ENCODE data around the gene PLIN5. TPM values are rescaled to one million over a fixed set of nuclear protein-coding genes. Genes with fewer than 3 reads are reported as not detected.
A peak's percentile ranks its signal among the peaks of the same experiment; 100 is the strongest.

PLIN5 gene
- total RNA-seq, 1 donor from 2014 or later: not detected

GRCh38 chr19:4525563-4526002, 9.4 kb downstream of the PLIN5 start:
- TF ChIP-seq CTCF (IDR thresholded peaks at IDR 0.05; ENCODE audit: insufficient read depth, low read length, poor library complexity, severe bottlenecking): no peak
- DNase-seq (ENCODE audit: low read depth): no peak
- Histone ChIP-seq H3K4me3 (ENCODE audit: low read depth, low read length) (no peak overlapping the region), H3K27me3 (ENCODE audit: control insufficient read depth, insufficient read depth, low read length) (peaks cover 6% of the 10 kb centered on the region), H3K36me3 (ENCODE audit: control insufficient read depth, insufficient read depth, low read length) (no peaks in the 10 kb centered on the region)

DNA sequence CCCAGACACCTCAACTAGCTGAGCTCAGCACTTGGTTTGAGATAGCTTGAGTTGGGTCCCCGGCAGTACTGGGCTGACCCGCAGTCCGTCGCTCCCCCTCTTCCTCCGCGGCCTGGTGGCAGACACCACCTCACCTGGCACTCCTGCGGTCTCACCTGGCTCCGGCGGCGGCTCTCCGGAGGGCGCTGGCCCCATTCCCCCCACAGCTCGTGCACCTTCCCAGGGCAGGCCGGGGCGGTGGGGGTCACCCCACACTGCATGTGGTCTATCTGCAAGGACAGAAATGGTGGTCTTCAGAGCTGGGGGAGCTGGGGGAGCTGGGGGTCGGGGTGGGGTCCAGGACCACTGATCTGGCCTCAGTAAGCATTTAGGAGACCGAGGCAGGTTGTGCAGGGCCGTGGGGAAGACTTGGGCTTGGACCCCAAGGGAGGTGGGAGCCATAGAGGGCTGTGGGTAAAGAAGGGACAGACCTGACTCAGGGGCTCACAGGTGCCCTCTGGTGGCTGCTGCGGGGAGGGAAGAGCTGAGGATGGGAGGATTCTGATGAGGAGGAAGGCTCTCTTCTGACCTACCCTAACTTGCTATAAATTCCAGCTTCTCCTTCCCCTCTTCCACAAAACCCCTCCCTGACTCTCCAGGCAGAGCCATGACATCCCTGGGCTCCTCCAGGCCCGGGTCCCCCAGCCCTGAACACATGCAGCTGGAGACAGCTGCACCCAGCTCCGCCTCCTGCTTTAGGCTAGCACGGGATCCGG, 10.0 kb downstream of the PLIN5 start:
- Histone ChIP-seq H3K4me3 (ENCODE audit: low read depth, low read length) (no peak overlapping the region), H3K36me3 (ENCODE audit: control insufficient read depth, insufficient read depth, low read length) (no peaks in the 10 kb centered on the region), H3K27me3 (ENCODE audit: control insufficient read depth, insufficient read depth, low read length) (peaks cover under 1% of the 10 kb centered on the region)
- TF ChIP-seq CTCF (IDR thresholded peaks at IDR 0.05; ENCODE audit: insufficient read depth, low read length, poor library complexity, severe bottlenecking): peak; percentile 84
- DNase-seq (ENCODE audit: low read depth): no peak

DNA sequence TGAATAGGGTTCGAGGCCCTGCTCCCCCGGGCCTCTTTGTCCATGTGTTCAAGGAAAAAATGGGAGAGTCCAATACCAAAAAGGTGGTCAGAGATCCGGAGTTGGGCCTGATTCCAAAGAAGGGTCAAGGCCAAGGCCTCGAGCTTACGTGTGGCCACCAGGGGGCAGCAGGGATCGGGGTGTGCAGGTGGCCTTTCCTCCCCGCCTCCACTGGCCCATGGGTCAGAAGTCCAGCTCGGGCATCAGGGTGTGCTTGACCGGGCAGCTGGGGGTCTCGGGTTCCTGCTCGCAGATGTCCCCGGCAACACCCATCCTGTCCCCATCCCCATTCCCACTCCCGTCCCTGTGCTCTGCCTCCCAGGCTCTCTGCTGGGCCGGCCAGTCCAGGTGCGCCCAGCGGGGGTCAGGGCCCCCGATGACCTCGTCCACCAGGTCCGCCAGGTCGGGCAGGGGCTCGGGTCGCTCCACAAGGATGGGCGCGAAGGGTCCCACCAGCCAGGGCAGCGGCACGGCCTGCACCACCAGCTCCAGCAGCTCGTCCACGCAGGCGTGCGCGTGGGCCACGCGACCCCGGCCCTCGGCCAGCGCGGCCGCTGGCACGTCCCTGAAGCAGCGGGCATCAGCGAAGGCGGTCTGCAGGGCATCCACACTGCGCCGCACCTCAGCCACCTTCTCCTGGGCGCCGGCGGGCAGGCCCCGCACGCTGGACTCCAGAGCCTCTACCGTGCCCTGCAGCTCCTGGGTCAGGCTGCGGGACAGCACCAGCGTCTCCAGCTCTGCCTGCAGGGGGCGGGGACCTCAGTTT, 11.5 kb downstream of the PLIN5 start:
- no peaks in the 10 kb centered on the region for H3K36me3 ChIP-seq (ENCODE audit: control insufficient read depth, insufficient read depth, low read length)
- H3K27me3 ChIP-seq (ENCODE audit: control insufficient read depth, insufficient read depth, low read length): no peaks in the 10 kb centered on the region
- TF ChIP-seq CTCF (IDR thresholded peaks at IDR 0.05; ENCODE audit: insufficient read depth, low read length, poor library complexity, severe bottlenecking): peak; percentile 84
- no peak overlapping the region for H3K4me3 ChIP-seq (ENCODE audit: low read depth, low read length)
- DNase-seq (ENCODE audit: low read depth): no peak

DNA sequence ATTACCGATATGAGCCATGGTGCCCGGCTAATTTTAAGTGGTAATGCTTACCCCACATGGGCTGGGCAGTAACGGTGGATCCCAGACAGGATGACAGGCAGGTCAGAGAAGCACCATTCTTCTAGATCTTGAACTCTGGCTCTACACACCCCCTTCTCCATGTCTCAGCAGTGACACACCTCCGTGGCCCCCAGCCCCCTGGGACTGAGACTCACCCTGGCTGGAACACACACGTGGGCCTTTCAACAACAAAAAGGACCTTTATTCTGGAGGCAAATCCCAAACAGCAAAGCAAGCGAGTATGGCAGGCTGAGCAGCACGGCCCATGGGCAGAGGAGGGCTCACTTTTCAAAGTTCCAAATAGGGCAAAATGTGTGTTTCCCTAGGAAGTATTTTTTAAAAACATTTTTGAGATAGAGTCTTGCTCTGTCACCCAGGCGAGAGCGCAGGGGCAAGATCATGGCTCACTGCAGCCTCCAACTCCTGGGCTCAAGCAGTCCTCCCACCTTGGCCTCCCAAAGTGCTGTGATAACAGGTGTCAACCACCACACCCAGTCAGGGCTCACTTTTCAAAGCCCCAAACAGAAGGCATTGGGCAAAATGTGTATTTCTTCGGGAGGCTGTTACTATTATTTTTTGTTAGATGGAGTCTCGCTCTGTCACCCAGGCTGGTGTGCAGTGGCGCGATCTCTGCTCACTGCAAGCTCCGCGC, 12.6 kb downstream of the PLIN5 start:
- no peak for DNase-seq (ENCODE audit: low read depth)
- TF ChIP-seq CTCF (IDR thresholded peaks at IDR 0.05; ENCODE audit: insufficient read depth, low read length, poor library complexity, severe bottlenecking): no peak
- no peaks in the 10 kb centered on the region for H3K27me3 ChIP-seq (ENCODE audit: control insufficient read depth, insufficient read depth, low read length)
- no peak overlapping the region for H3K4me3 ChIP-seq (ENCODE audit: low read depth, low read length)
- no peaks in the 10 kb centered on the region for H3K36me3 ChIP-seq (ENCODE audit: control insufficient read depth, insufficient read depth, low read length)

- TF ChIP-seq CTCF (IDR thresholded peaks at IDR 0.05; ENCODE audit: insufficient read depth, low read length, poor library complexity, severe bottlenecking): no peak
- no peaks in the 10 kb centered on the region for H3K36me3 ChIP-seq (ENCODE audit: control insufficient read depth, insufficient read depth, low read length)
- H3K4me3 ChIP-seq (ENCODE audit: low read depth, low read length): no peak overlapping the region
- no peaks in the 10 kb centered on the region for H3K27me3 ChIP-seq (ENCODE audit: control insufficient read depth, insufficient read depth, low read length)
- DNase-seq (ENCODE audit: low read depth): no peak
These were observed 13.2 kb downstream of the PLIN5 start for GRCh38 chr19:4521888-4522242.
